ENCODE results near the gene MTRR.

DNA sequence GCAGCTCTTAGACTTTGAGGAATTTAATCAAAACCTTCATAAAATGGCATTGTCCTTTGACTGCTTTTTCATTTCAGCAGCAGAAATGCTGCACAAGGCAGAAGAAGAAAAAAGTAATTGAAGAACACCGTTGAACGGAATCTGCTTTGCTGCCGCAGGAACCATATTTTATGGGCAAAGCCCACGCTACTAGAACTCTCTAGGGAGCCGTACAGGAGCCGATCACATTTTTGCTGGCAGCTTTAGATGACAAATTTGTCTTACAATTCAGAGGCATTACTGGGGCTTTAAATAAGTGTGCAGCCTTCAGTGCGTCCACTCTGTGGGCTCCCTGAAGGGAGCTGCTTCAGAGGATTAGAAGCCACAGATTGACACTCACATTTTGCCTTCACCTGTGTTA, 23.4 kb upstream of the MTRR start:
- TF ChIP-seq POLR2AphosphoS5 (IDR thresholded peaks at IDR 0.05; ENCODE audit: low read depth, low read length) (no peak), POLR2A (IDR thresholded peaks at IDR 0.05; ENCODE audit: low read depth, low read length) (no peak), SPI1 (IDR thresholded peaks at IDR 0.05; ENCODE audit: low read depth, low read length) (no peak)
